A549 (cell line): ENCODE data around the gene SPEN. TPM values are rescaled to one million over a fixed set of nuclear protein-coding genes. Genes with fewer than 3 reads are reported as not detected.

Experiments used
- ATAC-seq, 2 experiments: fragments of 200-7000 bp in 1 of 2; fragments of >200 bp in 1 of 2; cut with Nextera tagmentation in 1 of 2; cut with Tn5 transposase in 1 of 2; 3 replicates each; pipeline versions ENCODE4 v1.8.0 to v1.9.1; 2018 to 2020; ENCODE audit warnings: mild to moderate bottlenecking in 1 of 2, moderate library complexity in 1 of 2
- CTCF ChIA-PET: fragments of 300-600 bp; sonication (Branson Sonifier 250); formaldehyde crosslinking; extraction: SDS; loops from one replicate; lab custom pipeline; 2021; ENCODE audit warnings: antibody characterized with exemption, inconsistent platforms; lab: Yijun Ruan, JAX
- POLR2A ChIA-PET: fragments of 350-600 bp; formaldehyde crosslinking; extraction: SDS; loops from one replicate; lab custom pipeline; 2021; ENCODE audit warnings: antibody characterized with exemption, inconsistent platforms; lab: Yijun Ruan, JAX
- DNase-seq, 2 experiments: peaks; one replicate each; pipeline versions ENCODE4 v3.0.0 to v3.0.0-alpha.2; 2011 to 2016; ENCODE audit warnings: low read depth in 1 of 2, low spot score in 1 of 2
- FAIRE-seq: peaks from 2 replicates; lab custom pipeline; 2011; peaks lifted over from hg19 to GRCh38; lab: Jason Lieb, UNC
- H3K27ac ChIP-seq, 2 experiments: fragments of >200 bp; sonication (Bioruptor Twin); formaldehyde crosslinking; 3 replicates each; pipeline ENCODE4 v1.5.1; 2016 to 2017
- H3K4me1 ChIP-seq: fragments of >200 bp; sonication (Bioruptor Twin); formaldehyde crosslinking; 3 replicates; pipeline ENCODE4 v1.6.1; 2016
- H3K4me2 ChIP-seq: fragments of >200 bp; sonication (Bioruptor Twin); formaldehyde crosslinking; 3 replicates; pipeline ENCODE4 v1.6.1; 2016
- H3K4me3 ChIP-seq: fragments of >200 bp; sonication (Bioruptor Twin); formaldehyde crosslinking; 3 replicates; pipeline ENCODE4 v1.5.1; 2016
- H3K9me3 ChIP-seq: fragments of >200 bp; sonication (Bioruptor Twin); formaldehyde crosslinking; 3 replicates; pipeline ENCODE4 v1.6.1; 2016
- BCL3 ChIP-seq: fragments of >200 bp; sonication (Bioruptor Twin); formaldehyde crosslinking; IDR thresholded peaks from 3 replicates; pipeline ENCODE4 v1.6.1; 2016
- BHLHE40 ChIP-seq: IDR thresholded peaks from 2 replicates; pipeline ENCODE4 v1.6.1; 2012; ENCODE audit warnings: low read depth, low read length, inconsistent platforms
- CBX8 ChIP-seq: fragments of 200-600 bp; sonication (generic); IDR thresholded peaks from 2 replicates; pipeline ENCODE4 v1.6.1; 2016
- CEBPB ChIP-seq, 2 experiments: fragments of >200 bp in 1 of 2; sonication (Bioruptor Twin) in 1 of 2; formaldehyde crosslinking in 1 of 2; IDR thresholded peaks; 2 replicates each; pipeline ENCODE4 v1.6.1; 2012 to 2016
- EHF ChIP-seq: fragments of 250-450 bp; sonication (Bioruptor Pico); IDR thresholded peaks from 2 replicates; pipeline ENCODE4 v1.5.0; 2020; ENCODE audit warnings: mild to moderate bottlenecking
- EP300 ChIP-seq, 2 experiments: fragments of >200 bp; sonication (Bioruptor Twin); formaldehyde crosslinking; IDR thresholded peaks; 2 replicates in 1 of 2; 3 replicates in 1 of 2; pipeline ENCODE4 v1.6.1; 2016 to 2017
- FOSL2 ChIP-seq, 2 experiments: fragments of 450-650 bp in 1 of 2; fragments of >200 bp in 1 of 2; sonication (Bioruptor Twin) in 1 of 2; formaldehyde crosslinking; IDR thresholded peaks; 2 replicates each; pipeline versions ENCODE4 v1.5.0 to v1.6.1; 2016 to 2020; ENCODE audit warnings: mild to moderate bottlenecking in 1 of 2, moderate library complexity in 1 of 2
- HDAC2 ChIP-seq: fragments of 200-600 bp; sonication (generic); IDR thresholded peaks from 2 replicates; pipeline ENCODE4 v1.6.1; 2016
- HOXB13 ChIP-seq: fragments of 250-450 bp; sonication (Bioruptor Pico); IDR thresholded peaks from 2 replicates; pipeline ENCODE4 v1.5.0; 2020; ENCODE audit warnings: low read depth, mild to moderate bottlenecking, moderate library complexity
- JUNB ChIP-seq: fragments of >200 bp; sonication (Bioruptor Twin); formaldehyde crosslinking; IDR thresholded peaks from 2 replicates; pipeline ENCODE4 v1.6.1; 2016
- MAFK ChIP-seq: fragments of 450-650 bp; IDR thresholded peaks from 2 replicates; pipeline ENCODE4 v1.6.1; 2014; ENCODE audit not compliant: partially characterized antibody
- MAZ ChIP-seq: fragments of 150-350 bp; IDR thresholded peaks from 2 replicates; pipeline ENCODE4 v1.6.1; 2014; ENCODE audit warnings: antibody characterized with exemption, low read depth, low read length, borderline replicate concordance
- NR3C1 ChIP-seq: fragments of >200 bp; sonication (Bioruptor Twin); formaldehyde crosslinking; IDR thresholded peaks from 3 replicates; pipeline ENCODE4 v1.6.1; 2017
- POLR2A ChIP-seq: IDR thresholded peaks from 2 replicates; pipeline ENCODE4 v1.6.1; 2012; ENCODE audit warnings: mild to moderate bottlenecking, low read length
- RAD21 ChIP-seq, 2 experiments: fragments of >200 bp in 1 of 2; sonication (Bioruptor Twin) in 1 of 2; formaldehyde crosslinking in 1 of 2; IDR thresholded peaks in 1 of 2; conservative IDR thresholded peaks in 1 of 2; 2 replicates in 1 of 2; 3 replicates in 1 of 2; pipeline ENCODE4 v1.6.1; 2012 to 2018; ENCODE audit warnings: inconsistent platforms in 1 of 2
- RARB ChIP-seq: fragments of 250-450 bp; sonication (Bioruptor Pico); IDR thresholded peaks from 2 replicates; pipeline ENCODE4 v1.8.0; 2021; ENCODE audit warnings: mild to moderate bottlenecking, moderate library complexity
- RCOR1 ChIP-seq: fragments of 150-350 bp; IDR thresholded peaks from 2 replicates; pipeline ENCODE4 v1.6.1; 2014; ENCODE audit warnings: antibody characterized with exemption, low read length, low read depth
- REST ChIP-seq: fragments of 200-600 bp; sonication (generic); IDR thresholded peaks from 2 replicates; pipeline ENCODE4 v1.6.1; 2016; ENCODE audit warnings: antibody characterized with exemption, mild to moderate bottlenecking, moderate library complexity
- RFX5 ChIP-seq: fragments of 450-650 bp; IDR thresholded peaks from 2 replicates; pipeline ENCODE4 v1.7.1; 2014; ENCODE audit warnings: antibody characterized with exemption, mild to moderate bottlenecking, moderate library complexity
- SREBF2 ChIP-seq: fragments of 450-650 bp; IDR thresholded peaks from 2 replicates; pipeline ENCODE4 v1.6.1; 2014; ENCODE audit warnings: mild to moderate bottlenecking, moderate library complexity
- TFCP2L1 ChIP-seq: fragments of 250-450 bp; sonication (Bioruptor Pico); IDR thresholded peaks from 2 replicates; pipeline ENCODE4 v1.5.0; 2021; ENCODE audit warnings: mild to moderate bottlenecking
- TP53 ChIP-seq: fragments of 250-450 bp; sonication (Bioruptor Pico); IDR thresholded peaks from 2 replicates; pipeline ENCODE4 v1.5.0; 2021; ENCODE audit warnings: mild to moderate bottlenecking, moderate library complexity
- ZNF302 ChIP-seq: fragments of 250-450 bp; sonication (Bioruptor Pico); IDR thresholded peaks from 2 replicates; pipeline ENCODE4 v1.9.0; 2021; ENCODE audit warnings: inconsistent platforms, mild to moderate bottlenecking, moderate library complexity
- WGBS: methylation state at CpG from one replicate; pipeline ENCODE4 v1.1.6; 2017; ENCODE audit errors: missing lambda C conversion rate; 5-methylcytosine and 5-hydroxymethylcytosine counted together
- polyA plus RNA-seq, 4 experiments: library from polyadenylated mRNA; depleted of rRNA in 3 of 4; stranded (reverse); fragments of >200 nt; fragmentation: RNase III in 1 of 4; extraction: RNeasy Plus Mini Kit Qiagen cat#74134 plus additional on column Dnase treatment in 1 of 4; gene quantifications; 2 replicates in 3 of 4; 3 replicates in 1 of 4; pipeline ENCODE4 v1.2.3, GENCODE V29; 2011 to 2017

Gene SPEN
- polyA plus RNA-seq, 2 of the 4 experiments (the other 2 are of a cell fraction) = 7.0 to 15.5 TPM

GRCh38 chr1:15899266-15899665 is 51.8 kb downstream of the SPEN start:
- FAIRE-seq (no peak), DNase-seq (no peak), ATAC-seq (no peak)
- Histone ChIP-seq H3K4me2 (no peak overlapping the region), H3K9me3 (no peaks in the 10 kb centered on the region), H3K4me3 (no peak overlapping the region), H3K4me1 (peaks cover 57% of the 10 kb centered on the region), H3K27ac (no peak overlapping the region)
- ChIA-PET CTCF (no interaction called here), POLR2A (no interaction called here)
- WGBS = 80% methylated on average over 9 of the region's 9 CpGs
- TF ChIP-seq RAD21 (conservative IDR thresholded peaks at IDR 0.05 in 1 of 2, IDR thresholded peaks at IDR 0.05 in 1 of 2) = no peak

- WGBS = 76% methylated on average over 8 of the region's 8 CpGs
- Histone ChIP-seq H3K4me3 (no peak overlapping the region), H3K27ac (peak overlapping the region; percentile 20 to 53; a peak in 2 of 6 replicates), H3K9me3 (no peaks in the 10 kb centered on the region)
- TF ChIP-seq BHLHE40 = no peak
- no peak for TF ChIP-seq TFCP2L1
- TF ChIP-seq JUNB = no peak
- no peak for TF ChIP-seq NR3C1
- TF ChIP-seq FOSL2 (IDR thresholded peaks at IDR 0.05) = no peak
- TF ChIP-seq FOSL2 (CRISPR knock-in tag; IDR thresholded peaks at IDR 0.05) = no peak
- no peak for TF ChIP-seq EHF
- TF ChIP-seq MAZ = no peak
- TF ChIP-seq CEBPB (IDR thresholded peaks at IDR 0.05) = no peak
- TF ChIP-seq REST = no peak
- no peak for TF ChIP-seq POLR2A
- TF ChIP-seq RCOR1 = no peak
- TF ChIP-seq TP53 (CRISPR knock-in tag) = no peak
- no peak for TF ChIP-seq EP300 (IDR thresholded peaks at IDR 0.05)
- no peak for TF ChIP-seq RFX5
- TF ChIP-seq BCL3 = no peak
- TF ChIP-seq RARB (CRISPR knock-in tag) = no peak
- TF ChIP-seq HOXB13 = no peak
- no peak for TF ChIP-seq SREBF2
- TF ChIP-seq, all 56 proteins: peak for 0
- DNase-seq (no peak), FAIRE-seq (no peak), ATAC-seq (no peak)
- POLR2A ChIA-PET = no interaction called here
- CTCF ChIA-PET = interaction anchor here (1.3 kb wide), 1 partner anchor 21 kb away, joined by 3 read pairs; no protein-coding TSS in a partner anchor
- Histone ChIP-seq H3K4me2 (peak overlapping the region; percentile 26; the same call in 1 of the 3 replicates), H3K4me1 (peaks cover 60% of the 10 kb centered on the region)
These were observed 53.3 kb downstream of the SPEN start for GRCh38 chr1:15900662-15901279.

- H3K4me1 ChIP-seq = peaks cover 46% of the 10 kb centered on the region
- H3K4me2 ChIP-seq = peak overlapping the region; percentile 44
- no peak overlapping the region for H3K4me3 ChIP-seq
- ChIA-PET POLR2A (no interaction called here), CTCF (no interaction called here)
- WGBS = 6% methylated on average over 3 of the region's 3 CpGs
- peak overlapping the region in 1 of 2 experiments; percentile 44; a peak in 1 of 6 replicates for H3K27ac ChIP-seq
- DNase-seq = peak; percentile 19 to 64
- peak; percentile 78 to 84; a peak in 5 of 6 replicates for ATAC-seq
- H3K9me3 ChIP-seq = no peaks in the 10 kb centered on the region
- TF ChIP-seq CBX8 = no peak
- TF ChIP-seq MAFK = peak; percentile 95
- no peak for TF ChIP-seq EP300 (IDR thresholded peaks at IDR 0.05)
- no peak for TF ChIP-seq FOSL2 (IDR thresholded peaks at IDR 0.05)
- TF ChIP-seq FOSL2 (CRISPR knock-in tag; IDR thresholded peaks at IDR 0.05) = peak; percentile 69
- no peak for TF ChIP-seq ZNF302 (CRISPR knock-in tag)
- no peak for TF ChIP-seq HDAC2
- TF ChIP-seq JUNB = peak; percentile 14; the same call in 1 of the 2 replicates
- FAIRE-seq = no peak
These were observed 55.4 kb downstream of the SPEN start for GRCh38 chr1:15902882-15903281.
